A673 (cell line): ENCODE measurements around the gene IL17F. TPM values are rescaled to one million over a fixed set of nuclear protein-coding genes. Genes with fewer than 3 reads are reported as not detected.

Experiments used
- BruUV-seq: library from RNA; stranded (reverse); fragments of 400-500 nt; replicated peaks from 2 replicates; lab custom pipeline; 2021; lab: Mats Ljungman, UMichigan
- CTCF ChIA-PET: fragments of 300-600 bp; sonication (Branson Sonifier 250); formaldehyde crosslinking; loops from one replicate; lab custom pipeline; 2022; ENCODE audit warnings: antibody characterized with exemption; lab: Charles Lee
- POLR2A ChIA-PET: fragments of 300-600 bp; sonication (Branson Sonifier 250); formaldehyde crosslinking; loops from one replicate; lab custom pipeline; 2022; ENCODE audit warnings: antibody characterized with exemption; ENCODE audit not compliant: low non-redundant PET; lab: Charles Lee
- DNase-seq: peaks from one replicate; pipeline ENCODE4 v3.0.0-alpha.2; 2015; ENCODE audit warnings: low spot score
- H3K27ac ChIP-seq: fragments of 200-600 bp; sonication (generic); 2 replicates; pipeline ENCODE4 v1.5.1; 2016; ENCODE audit warnings: mixed run types, low read depth, mild to moderate bottlenecking, mixed read lengths, antibody characterized with exemption, low read length; ENCODE audit not compliant: poor library complexity, severe bottlenecking
- H3K27me3 ChIP-seq: fragments of 200-600 bp; sonication (generic); replicated peaks from 2 replicates; pipeline ENCODE4 v1.6.1; 2017; ENCODE audit warnings: mixed run types, low read depth, mild to moderate bottlenecking, mixed read lengths, antibody characterized with exemption, low read length; ENCODE audit not compliant: insufficient read depth, poor library complexity
- H3K36me3 ChIP-seq: fragments of 200-600 bp; sonication (generic); 2 replicates; pipeline ENCODE4 v1.6.1; 2016; ENCODE audit warnings: mixed run types, mild to moderate bottlenecking, mixed read lengths, antibody characterized with exemption, low read length; ENCODE audit not compliant: insufficient read depth, poor library complexity, severe bottlenecking
- H3K4me1 ChIP-seq: fragments of 200-600 bp; sonication (generic); 2 replicates; pipeline ENCODE4 v1.6.1; 2017; ENCODE audit warnings: mixed run types, mild to moderate bottlenecking, mixed read lengths, antibody characterized with exemption, low read length; ENCODE audit not compliant: insufficient read depth, poor library complexity, severe bottlenecking
- H3K4me3 ChIP-seq: fragments of 200-600 bp; sonication (generic); 2 replicates; pipeline ENCODE4 v1.5.1; 2016; ENCODE audit warnings: low read depth, mixed run types, mild to moderate bottlenecking, mixed read lengths, low read length; ENCODE audit not compliant: poor library complexity, severe bottlenecking
- H3K9me3 ChIP-seq: fragments of 200-600 bp; sonication (generic); 2 replicates; pipeline ENCODE4 v1.6.1; 2016; ENCODE audit warnings: mixed run types, low read depth, mild to moderate bottlenecking, mixed read lengths, antibody characterized with exemption, low read length; ENCODE audit not compliant: poor library complexity, severe bottlenecking
- EZH2 ChIP-seq: fragments of 200-600 bp; sonication (generic); IDR thresholded peaks from 2 replicates; pipeline ENCODE4 v1.6.1; 2017; ENCODE audit warnings: borderline replicate concordance, low read depth, mild to moderate bottlenecking, mixed read lengths, antibody characterized with exemption, low read length; ENCODE audit not compliant: poor library complexity, severe bottlenecking
- intact Hi-C: fragments of 100-400 bp; cut with micrococcal nuclease; formaldehyde crosslinking; loops from one replicate; pipeline ENCODE4 v1.10.0; 2022; ENCODE audit not compliant: unreplicated experiment
- total RNA-seq: library from RNA; stranded (reverse); gene quantifications from 2 replicates; pipeline ENCODE4 v1.2.3, GENCODE V29; 2021
- TF ChIP-seq, protein P1 (sequence below): fragments of 300-800, 200-600 bp; sonication (generic); conservative IDR thresholded peaks from 2 replicates; pipeline ENCODE4 v1.5.1; 2017; ENCODE audit warnings: low read depth, mild to moderate bottlenecking, antibody characterized with exemption, low read length, moderate library complexity, mixed read lengths

The IL17F gene
- total RNA-seq, 1 experiment from 2014 or later, result not detected

DNA sequence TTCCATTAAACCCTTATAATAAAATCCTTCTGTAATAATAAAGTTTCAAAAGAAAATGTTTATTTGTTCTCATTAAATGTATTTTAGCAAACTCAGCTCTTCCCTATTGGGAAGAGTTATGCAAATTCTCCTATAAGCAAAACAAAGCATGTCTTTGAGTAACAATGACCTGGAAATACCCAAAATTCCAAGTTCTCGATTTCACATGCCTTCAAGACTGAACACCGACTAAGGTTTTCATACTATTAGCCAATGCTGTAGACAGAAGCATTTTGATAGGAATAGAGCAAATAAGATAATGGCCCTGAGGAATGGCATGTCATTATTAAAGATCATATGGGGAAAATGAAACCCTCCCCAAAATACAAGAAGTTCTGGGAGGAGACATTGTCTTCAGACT, 54.3 kb downstream of the IL17F start:
- ChIA-PET CTCF (no interaction called here), POLR2A (interaction anchor here (0.7 kb wide), 1 partner anchor 95 kb away, joined by 3 read pairs; no protein-coding TSS in a partner anchor)
- no peak for TF ChIP-seq EZH2
- TF ChIP-seq, protein P1, sequence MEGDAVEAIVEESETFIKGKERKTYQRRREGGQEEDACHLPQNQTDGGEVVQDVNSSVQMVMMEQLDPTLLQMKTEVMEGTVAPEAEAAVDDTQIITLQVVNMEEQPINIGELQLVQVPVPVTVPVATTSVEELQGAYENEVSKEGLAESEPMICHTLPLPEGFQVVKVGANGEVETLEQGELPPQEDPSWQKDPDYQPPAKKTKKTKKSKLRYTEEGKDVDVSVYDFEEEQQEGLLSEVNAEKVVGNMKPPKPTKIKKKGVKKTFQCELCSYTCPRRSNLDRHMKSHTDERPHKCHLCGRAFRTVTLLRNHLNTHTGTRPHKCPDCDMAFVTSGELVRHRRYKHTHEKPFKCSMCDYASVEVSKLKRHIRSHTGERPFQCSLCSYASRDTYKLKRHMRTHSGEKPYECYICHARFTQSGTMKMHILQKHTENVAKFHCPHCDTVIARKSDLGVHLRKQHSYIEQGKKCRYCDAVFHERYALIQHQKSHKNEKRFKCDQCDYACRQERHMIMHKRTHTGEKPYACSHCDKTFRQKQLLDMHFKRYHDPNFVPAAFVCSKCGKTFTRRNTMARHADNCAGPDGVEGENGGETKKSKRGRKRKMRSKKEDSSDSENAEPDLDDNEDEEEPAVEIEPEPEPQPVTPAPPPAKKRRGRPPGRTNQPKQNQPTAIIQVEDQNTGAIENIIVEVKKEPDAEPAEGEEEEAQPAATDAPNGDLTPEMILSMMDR, result no peak
- no peaks in the 10 kb centered on the region for H3K36me3 ChIP-seq
- H3K27me3 ChIP-seq, result no peaks in the 10 kb centered on the region
- no peaks in the 10 kb centered on the region for H3K4me1 ChIP-seq
- H3K4me3 ChIP-seq, result no peak overlapping the region
- no peaks in the 10 kb centered on the region for H3K9me3 ChIP-seq
- intact Hi-C loops, result no loop called here
- no peak overlapping the region for H3K27ac ChIP-seq
- BruUV-seq, result no TSS peak
- no peak for DNase-seq

DNA sequence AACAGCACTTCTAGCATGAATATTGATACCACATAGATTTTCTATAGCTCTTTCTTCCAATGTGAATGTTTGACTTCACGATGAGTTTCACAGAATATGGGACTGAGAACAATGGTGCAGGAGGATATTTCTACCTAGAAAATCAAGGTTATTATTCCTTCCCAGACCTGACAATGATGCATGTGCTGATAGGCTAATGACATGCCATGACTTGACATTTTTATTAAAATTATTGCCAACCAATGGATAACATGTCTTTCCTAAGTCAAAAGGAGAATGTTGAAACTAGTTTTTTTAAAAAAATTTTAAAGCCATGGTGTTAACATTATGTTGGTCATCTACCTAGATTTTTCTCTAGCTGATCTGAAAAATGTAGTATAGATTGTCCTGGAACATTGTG, 57.2 kb downstream of the IL17F start:
- Histone ChIP-seq H3K4me1 (no peaks in the 10 kb centered on the region), H3K9me3 (no peaks in the 10 kb centered on the region), H3K4me3 (no peak overlapping the region), H3K27me3 (no peaks in the 10 kb centered on the region), H3K36me3 (no peaks in the 10 kb centered on the region), H3K27ac (no peak overlapping the region)
- BruUV-seq, result no TSS peak
- intact Hi-C loops, result no loop called here
- POLR2A ChIA-PET, result no interaction called here
- CTCF ChIA-PET, result no interaction called here
- TF ChIP-seq, protein P1, result no peak
- no peak for TF ChIP-seq EZH2
- DNase-seq, result no peak

Other genes starting within 250 kb of the IL17F start
- gene PKHD1, start 156.9 kb downstream of the IL17F start, total RNA-seq, result 0.31 and 0.43 TPM in 2 replicates
- gene IL17A, start 58.1 kb downstream of the IL17F start, total RNA-seq, result not detected in 2 replicates
- 233 and 240 TPM in 2 replicates for gene MCM3, start 40.2 kb upstream of the IL17F start, total RNA-seq
- gene PAQR8, start 117.7 kb upstream of the IL17F start, total RNA-seq, result 1.5 and 3.8 TPM in 2 replicates
- gene EFHC1, start 175.8 kb upstream of the IL17F start, total RNA-seq, result 16.9 and 25.7 TPM in 2 replicates